MM.1S (cell line): Measurements from ENCODE around the gene PRKAR1B.

ENCODE experiments used
- DNase-seq: peaks from one replicate; pipeline ENCODE4 v3.0.0-alpha.2; 2015
- H2AFZ ChIP-seq: fragments of 300-600 bp; sonication (generic); 2 replicates; pipeline ENCODE4 v1.6.0; 2016; ENCODE audit warnings: antibody characterized with exemption, low read length
- H3F3A ChIP-seq: fragments of 300-600 bp; sonication (generic); 2 replicates; pipeline ENCODE4 v1.6.1; 2016; ENCODE audit warnings: mild to moderate bottlenecking, antibody characterized with exemption, low read length, moderate library complexity, mixed read lengths; ENCODE audit not compliant: insufficient read depth
- H3K27ac ChIP-seq: fragments of 300-600 bp; sonication (generic); 2 replicates; pipeline ENCODE4 v1.5.1; 2016; ENCODE audit warnings: mild to moderate bottlenecking, low read length
- H3K27me3 ChIP-seq: fragments of 300-600 bp; sonication (generic); replicated peaks from 2 replicates; pipeline ENCODE4 v1.6.0; 2016; ENCODE audit warnings: low read length; ENCODE audit not compliant: insufficient read depth
- H3K36me3 ChIP-seq: fragments of 300-600 bp; sonication (generic); replicated peaks from 2 replicates; pipeline ENCODE4 v1.6.1; 2016; ENCODE audit warnings: mild to moderate bottlenecking, low read length, mixed read lengths; ENCODE audit not compliant: insufficient read depth
- H3K4me1 ChIP-seq: fragments of 300-600 bp; sonication (generic); 2 replicates; pipeline ENCODE4 v1.6.1; 2016; ENCODE audit warnings: low read length, mixed read lengths
- H3K4me2 ChIP-seq: fragments of 300-600 bp; sonication (generic); 2 replicates; pipeline ENCODE4 v1.6.0; 2016; ENCODE audit warnings: low read depth, low read length
- H3K4me3 ChIP-seq: fragments of 300-600 bp; sonication (generic); 2 replicates; pipeline ENCODE4 v1.5.1; 2016; ENCODE audit warnings: low read length, mixed read lengths
- H3K79me2 ChIP-seq: fragments of 300-600 bp; sonication (generic); 2 replicates; pipeline ENCODE4 v1.6.1; 2016; ENCODE audit warnings: mixed run types, low read length, mixed read lengths
- H3K9ac ChIP-seq: fragments of 300-600 bp; sonication (generic); 2 replicates; pipeline ENCODE4 v1.6.1; 2016; ENCODE audit warnings: low read length, mixed read lengths
- H3K9me2 ChIP-seq: fragments of 300-600 bp; sonication (generic); replicated peaks from 2 replicates; pipeline ENCODE4 v1.6.1; 2016; ENCODE audit warnings: mild to moderate bottlenecking, low read length, mixed read lengths; ENCODE audit not compliant: insufficient read depth
- H3K9me3 ChIP-seq: fragments of 300-600 bp; sonication (generic); replicated peaks from 2 replicates; pipeline ENCODE4 v1.6.1; 2016; ENCODE audit warnings: mild to moderate bottlenecking, low read length, mixed read lengths; ENCODE audit not compliant: insufficient read depth
- H4K20me1 ChIP-seq: fragments of 300-600 bp; sonication (generic); 2 replicates; pipeline ENCODE4 v1.6.1; 2016; ENCODE audit warnings: mild to moderate bottlenecking, low read length, moderate library complexity, mixed read lengths; ENCODE audit not compliant: insufficient read depth
- EZH2 ChIP-seq: fragments of 300-600 bp; sonication (generic); optimal IDR thresholded peaks from 2 replicates; pipeline ENCODE3; 2017; ENCODE audit warnings: low read depth, mild to moderate bottlenecking, antibody characterized with exemption, low read length, mixed read lengths
- EZH2phosphoT487 ChIP-seq: fragments of 300-600 bp; sonication (generic); IDR thresholded peaks from 2 replicates; pipeline ENCODE4 v1.6.1; 2018; ENCODE audit warnings: antibody characterized with exemption, low read length
- TF ChIP-seq, protein P1 (sequence below): fragments of 300-600 bp; sonication (generic); IDR thresholded peaks from 2 replicates; pipeline ENCODE4 v1.5.1; 2016; ENCODE audit warnings: antibody characterized with exemption, low read length, mixed read lengths

Gene PRKAR1B

DNA sequence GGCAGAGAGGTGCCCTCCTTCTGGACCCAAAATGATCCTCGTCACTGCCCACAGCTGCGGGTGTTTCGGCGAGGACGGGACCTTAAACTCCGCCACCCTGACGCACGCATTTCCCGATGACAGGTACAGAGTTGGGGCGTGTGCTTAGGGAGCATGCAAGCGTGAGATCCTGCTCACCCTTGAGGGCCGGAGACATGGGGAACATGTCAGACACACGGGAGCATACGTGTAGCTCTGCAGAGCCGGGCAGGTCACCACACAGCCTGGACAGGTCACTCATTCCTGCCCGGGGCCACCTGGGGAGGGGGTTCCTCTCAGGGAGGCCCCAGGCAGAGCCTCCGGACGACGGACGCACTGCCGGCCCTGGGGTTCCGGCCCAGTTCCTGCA is 149.8 kb downstream of the PRKAR1B start:
- no peak overlapping the region for H3K27ac ChIP-seq
- DNase-seq: no peak
- no peak overlapping the region for H2AFZ ChIP-seq
- no peak overlapping the region for H3K4me2 ChIP-seq
- H3K9me2 ChIP-seq: no peaks in the 10 kb centered on the region
- H3F3A ChIP-seq: no peaks in the 10 kb centered on the region
- H4K20me1 ChIP-seq: no peaks in the 10 kb centered on the region
- H3K4me1 ChIP-seq: no peaks in the 10 kb centered on the region
- no peak overlapping the region for H3K4me3 ChIP-seq
- H3K36me3 ChIP-seq: no peaks in the 10 kb centered on the region
- H3K9me3 ChIP-seq: no peaks in the 10 kb centered on the region
- TF ChIP-seq EZH2: no peak
- no peak for TF ChIP-seq EZH2phosphoT487
- TF ChIP-seq, protein P1, sequence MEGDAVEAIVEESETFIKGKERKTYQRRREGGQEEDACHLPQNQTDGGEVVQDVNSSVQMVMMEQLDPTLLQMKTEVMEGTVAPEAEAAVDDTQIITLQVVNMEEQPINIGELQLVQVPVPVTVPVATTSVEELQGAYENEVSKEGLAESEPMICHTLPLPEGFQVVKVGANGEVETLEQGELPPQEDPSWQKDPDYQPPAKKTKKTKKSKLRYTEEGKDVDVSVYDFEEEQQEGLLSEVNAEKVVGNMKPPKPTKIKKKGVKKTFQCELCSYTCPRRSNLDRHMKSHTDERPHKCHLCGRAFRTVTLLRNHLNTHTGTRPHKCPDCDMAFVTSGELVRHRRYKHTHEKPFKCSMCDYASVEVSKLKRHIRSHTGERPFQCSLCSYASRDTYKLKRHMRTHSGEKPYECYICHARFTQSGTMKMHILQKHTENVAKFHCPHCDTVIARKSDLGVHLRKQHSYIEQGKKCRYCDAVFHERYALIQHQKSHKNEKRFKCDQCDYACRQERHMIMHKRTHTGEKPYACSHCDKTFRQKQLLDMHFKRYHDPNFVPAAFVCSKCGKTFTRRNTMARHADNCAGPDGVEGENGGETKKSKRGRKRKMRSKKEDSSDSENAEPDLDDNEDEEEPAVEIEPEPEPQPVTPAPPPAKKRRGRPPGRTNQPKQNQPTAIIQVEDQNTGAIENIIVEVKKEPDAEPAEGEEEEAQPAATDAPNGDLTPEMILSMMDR: no peak
- no peaks in the 10 kb centered on the region for H3K27me3 ChIP-seq
- H3K79me2 ChIP-seq: no peaks in the 10 kb centered on the region
- no peak overlapping the region for H3K9ac ChIP-seq

DNA sequence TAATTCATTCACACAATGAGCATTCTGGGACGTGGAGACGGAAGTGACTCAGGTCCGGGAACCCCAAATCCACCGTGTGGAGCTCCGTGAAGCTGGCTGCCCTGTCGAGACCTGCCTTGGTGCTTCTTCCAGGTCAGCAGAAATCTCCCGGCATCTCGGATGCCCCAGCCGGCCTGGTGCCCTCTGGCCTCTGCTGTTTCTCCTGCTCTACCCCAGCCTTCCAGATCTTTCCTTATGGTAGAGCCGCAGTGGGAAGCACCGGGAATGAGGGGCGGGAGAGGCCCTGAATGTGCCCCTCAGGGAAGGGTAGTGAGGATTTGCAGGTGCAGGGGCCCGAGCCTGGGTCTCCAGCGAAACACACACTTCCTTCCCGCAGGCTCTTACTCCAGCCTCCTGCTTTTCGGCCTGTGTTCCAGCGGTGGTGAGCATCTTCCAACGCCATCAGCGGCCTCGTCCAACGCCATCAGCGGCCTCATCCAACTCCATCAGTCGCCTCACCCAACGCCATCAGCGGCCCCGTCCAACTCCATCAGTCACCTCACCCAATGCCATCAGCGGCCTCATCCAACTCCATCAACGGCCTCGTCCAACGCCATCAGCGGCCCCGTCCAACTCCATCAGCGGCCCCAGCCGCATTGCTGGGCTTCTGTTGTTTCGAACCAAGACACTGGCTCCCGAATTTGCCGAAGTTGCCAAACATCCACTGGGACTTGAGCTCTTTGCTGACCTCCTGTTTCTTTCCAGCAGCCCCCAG is 150.4 kb downstream of the PRKAR1B start:
- Histone ChIP-seq H3K27me3 (no peaks in the 10 kb centered on the region), H3K4me1 (no peaks in the 10 kb centered on the region), H3K9ac (no peak overlapping the region), H3K9me2 (no peaks in the 10 kb centered on the region), H3K36me3 (no peaks in the 10 kb centered on the region), H3K27ac (no peak overlapping the region), H4K20me1 (no peaks in the 10 kb centered on the region), H3K9me3 (no peaks in the 10 kb centered on the region), H3K79me2 (no peaks in the 10 kb centered on the region), H2AFZ (no peak overlapping the region), H3K4me3 (no peak overlapping the region), H3K4me2 (no peak overlapping the region), H3F3A (no peaks in the 10 kb centered on the region)
- no peak for TF ChIP-seq EZH2
- TF ChIP-seq, protein P1: no peak
- no peak for TF ChIP-seq EZH2phosphoT487
- DNase-seq: no peak

DNA sequence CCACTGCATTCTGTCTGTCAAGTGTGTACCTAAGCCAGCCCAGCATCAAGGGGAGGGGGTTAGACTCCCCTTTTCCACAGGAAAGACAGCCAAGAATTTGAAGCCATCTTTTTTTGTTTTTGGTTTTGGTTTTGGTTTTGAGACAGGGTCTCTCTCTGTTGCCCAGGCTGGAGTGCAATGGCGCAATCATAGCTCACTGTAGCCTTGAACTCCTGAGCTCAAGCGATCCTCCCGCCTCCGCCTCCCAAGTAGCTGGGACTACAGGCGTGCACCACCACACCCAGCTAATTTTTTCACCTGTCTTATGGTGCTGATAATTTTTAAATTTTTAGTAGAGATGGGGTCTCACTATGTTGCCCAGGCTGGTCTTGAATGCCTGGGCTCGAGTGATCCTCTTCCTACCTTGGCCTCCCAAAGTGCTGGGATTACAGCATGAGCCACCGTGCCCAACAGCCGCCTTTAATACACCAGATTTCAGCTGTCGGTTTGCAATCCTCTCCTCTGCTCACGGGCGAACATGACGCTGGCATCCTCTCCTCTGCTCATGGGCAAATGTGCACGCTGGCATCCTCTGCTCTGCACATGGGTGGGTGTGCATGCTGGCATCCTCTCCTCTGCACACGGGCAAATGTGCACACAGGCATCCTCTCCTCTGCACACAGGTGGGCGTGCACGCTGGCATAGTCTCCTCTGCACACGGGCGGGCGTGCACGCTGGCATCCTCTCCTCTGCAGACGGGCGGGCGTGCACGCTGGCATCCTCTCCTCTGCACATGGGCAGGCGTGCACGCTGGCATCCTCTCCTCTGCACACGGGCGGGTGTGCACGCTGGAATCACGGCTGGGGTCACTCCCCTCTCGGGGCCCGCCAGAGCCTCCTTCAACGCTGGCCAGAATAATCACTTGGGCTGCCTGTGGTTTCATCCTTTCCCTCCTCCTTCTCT is 151.4 kb downstream of the PRKAR1B start:
- no peak for DNase-seq
- no peaks in the 10 kb centered on the region for H3K27me3 ChIP-seq
- H3K4me2 ChIP-seq: no peak overlapping the region
- TF ChIP-seq, protein P1: no peak
- TF ChIP-seq EZH2 (no peak), EZH2phosphoT487 (no peak)
- H4K20me1 ChIP-seq: no peaks in the 10 kb centered on the region
- H3K4me3 ChIP-seq: no peak overlapping the region
- no peaks in the 10 kb centered on the region for H3K79me2 ChIP-seq
- no peak overlapping the region for H2AFZ ChIP-seq
- no peak overlapping the region for H3K9ac ChIP-seq
- H3K36me3 ChIP-seq: no peaks in the 10 kb centered on the region
- no peaks in the 10 kb centered on the region for H3F3A ChIP-seq
- H3K27ac ChIP-seq: no peak overlapping the region
- H3K4me1 ChIP-seq: no peaks in the 10 kb centered on the region
- H3K9me2 ChIP-seq: no peaks in the 10 kb centered on the region
- H3K9me3 ChIP-seq: no peaks in the 10 kb centered on the region
